Raji (cell line): ENCODE results near the gene SPTSSA.

Experiments
- POLR2A ChIP-seq: IDR thresholded peaks from 2 replicates; pipeline ENCODE4 v1.6.1; 2011; ENCODE audit warnings: low read depth, low read length, control low read depth; ENCODE audit not compliant: insufficient read depth

Gene SPTSSA, protein sequence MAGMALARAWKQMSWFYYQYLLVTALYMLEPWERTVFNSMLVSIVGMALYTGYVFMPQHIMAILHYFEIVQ

GRCh38 chr14:34462132-34462893 lies at the start of gene SPTSSA:
Gene SPTSSA, minus strand, starts transcription at chr14:34462240. Its CDS starts 33 bp downstream, at chr14:34462207.
- peak; percentile 96 for TF ChIP-seq POLR2A

DNA sequence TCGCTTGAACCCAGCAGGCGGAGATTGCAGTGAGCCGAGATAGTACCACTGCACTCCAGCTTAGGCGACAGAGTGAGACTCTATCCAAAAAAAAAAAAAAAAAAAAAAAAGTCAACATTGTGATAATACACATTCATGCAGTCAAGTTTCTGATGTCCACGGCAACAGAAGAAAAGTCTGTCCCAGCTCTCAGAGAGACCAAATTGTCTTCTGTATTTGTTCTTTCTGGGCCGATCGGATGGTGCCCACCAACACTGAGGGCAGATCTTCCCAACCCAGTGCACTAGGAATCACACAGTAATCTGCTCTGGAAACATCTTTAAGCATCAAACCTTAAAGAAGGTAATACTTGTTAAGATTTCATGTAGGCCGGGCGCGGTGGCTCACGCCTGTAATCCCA lies 45.8 kb upstream of the SPTSSA start:
- TF ChIP-seq POLR2A: no peak

GRCh38 chr14:34507459-34507858 lies 45.4 kb upstream of the SPTSSA start:
- TF ChIP-seq POLR2A: no peak

DNA sequence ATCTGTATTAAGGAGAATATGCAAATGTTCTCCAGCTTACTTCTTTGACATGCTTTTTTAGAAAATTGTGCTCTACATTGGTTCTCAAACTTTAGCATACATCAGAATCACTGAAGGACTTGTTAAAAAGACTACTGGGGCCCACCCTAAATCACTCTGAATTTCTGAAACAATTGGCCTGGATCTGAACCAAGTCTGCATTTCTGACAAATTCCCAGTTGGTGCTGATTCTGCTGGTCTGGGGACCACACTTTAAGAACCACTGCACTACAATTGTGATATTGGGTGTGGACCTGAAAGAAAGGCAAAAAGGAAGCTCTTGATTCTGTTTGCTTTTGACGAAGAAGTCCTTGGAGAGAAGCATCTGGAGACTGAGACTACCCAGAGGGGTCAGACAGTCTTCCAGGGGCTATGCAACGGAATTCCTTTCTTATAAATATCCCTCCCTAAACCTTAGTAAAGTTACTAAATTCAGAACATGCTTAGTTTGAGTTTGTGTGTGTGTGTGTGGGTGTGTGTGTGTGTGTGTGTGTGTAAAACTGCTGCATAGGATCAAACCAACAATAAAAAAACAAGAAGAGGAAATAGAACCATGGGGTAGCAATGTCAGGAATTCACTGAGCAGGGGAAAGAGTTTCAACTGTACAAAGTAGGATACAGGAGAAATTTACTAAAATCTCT lies 40.6 kb upstream of the SPTSSA start:
- TF ChIP-seq POLR2A: no peak

- TF ChIP-seq POLR2A: no peak
Observed at GRCh38 chr14:34502001-34502400, 40.0 kb upstream of the SPTSSA start.

GRCh38 chr14:34501004-34501580 lies 39.1 kb upstream of the SPTSSA start:
- TF ChIP-seq POLR2A: no peak

DNA sequence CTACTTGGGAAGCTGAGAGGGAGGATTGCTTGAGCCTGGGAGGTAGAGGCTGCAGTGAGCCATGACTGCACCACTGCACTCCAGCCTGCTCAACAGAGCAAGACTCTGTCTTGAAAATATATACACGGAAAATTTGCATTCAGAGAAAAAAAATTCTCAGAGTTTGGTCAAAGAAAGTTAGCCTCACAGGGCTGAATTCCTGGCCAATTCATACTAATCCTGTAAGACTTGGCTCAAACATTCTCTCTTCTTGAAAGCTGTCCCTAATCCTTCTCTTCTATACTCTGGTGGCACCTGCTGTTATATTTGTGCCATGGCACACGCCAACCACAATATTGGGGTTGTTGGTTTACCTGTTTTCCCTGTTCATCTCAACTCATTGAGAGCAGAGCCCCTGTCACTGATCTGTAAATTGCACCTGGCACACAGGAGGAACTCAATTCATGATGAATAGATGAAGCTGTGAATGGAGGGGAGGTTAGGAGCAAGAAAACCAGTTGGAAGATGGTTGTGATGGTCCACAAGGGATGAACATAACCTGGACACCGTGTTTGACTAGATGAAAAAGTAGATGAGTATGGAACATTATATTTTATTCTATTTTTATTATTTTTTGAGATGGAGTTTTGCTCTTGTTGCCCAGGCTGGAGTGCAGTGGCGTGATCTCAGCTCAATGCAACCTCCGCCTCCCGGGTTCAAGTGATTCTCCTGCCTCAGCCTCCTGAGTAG lies 36.8 kb upstream of the SPTSSA start:
- TF ChIP-seq POLR2A: no peak

GRCh38 chr14:34496679-34497513 lies 34.9 kb upstream of the SPTSSA start:
- TF ChIP-seq POLR2A: no peak

GRCh38 chr14:34496007-34496678 lies 34.1 kb upstream of the SPTSSA start:
- no peak for TF ChIP-seq POLR2A

- TF ChIP-seq POLR2A: no peak
Observed at GRCh38 chr14:34489324-34489723, 27.3 kb upstream of the SPTSSA start.

DNA sequence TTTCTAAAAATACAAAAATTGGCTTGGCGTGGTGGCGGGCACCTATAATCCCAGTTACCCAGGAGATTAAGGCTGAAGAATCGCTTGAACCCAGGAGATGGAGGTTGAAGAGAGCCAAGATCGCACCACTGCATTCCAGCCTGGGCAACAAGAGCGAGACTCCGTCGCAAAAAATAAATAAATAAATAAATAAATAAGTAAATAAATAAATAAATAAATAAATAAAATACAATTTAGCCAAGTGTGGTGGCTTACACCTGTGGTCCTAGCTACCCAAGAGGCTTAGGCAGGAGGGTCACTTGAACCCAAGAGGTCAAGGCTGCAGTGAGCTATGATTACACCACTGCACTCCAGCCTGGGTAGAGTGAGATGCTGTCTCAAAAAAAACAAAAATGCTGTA lies 26.5 kb upstream of the SPTSSA start:
- TF ChIP-seq POLR2A: no peak

DNA sequence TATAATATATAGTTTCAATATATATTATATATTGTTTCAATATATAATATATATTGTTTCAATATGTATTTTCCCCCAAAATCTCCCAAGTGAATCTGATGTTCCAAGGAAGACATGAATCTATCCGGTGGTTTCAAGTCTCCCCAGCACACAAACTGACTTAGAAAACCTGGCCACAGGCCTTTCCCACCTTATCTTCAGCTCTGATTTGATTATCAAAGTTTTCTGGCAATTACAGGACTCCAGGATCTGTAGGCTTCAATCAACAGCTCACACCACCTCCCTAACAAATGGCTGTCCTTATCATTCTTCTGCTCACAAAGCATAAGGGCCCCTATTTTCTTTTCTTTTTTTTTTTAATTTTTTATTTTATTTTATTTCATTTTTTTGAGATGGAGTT lies 22.7 kb upstream of the SPTSSA start:
- TF ChIP-seq POLR2A: no peak

DNA sequence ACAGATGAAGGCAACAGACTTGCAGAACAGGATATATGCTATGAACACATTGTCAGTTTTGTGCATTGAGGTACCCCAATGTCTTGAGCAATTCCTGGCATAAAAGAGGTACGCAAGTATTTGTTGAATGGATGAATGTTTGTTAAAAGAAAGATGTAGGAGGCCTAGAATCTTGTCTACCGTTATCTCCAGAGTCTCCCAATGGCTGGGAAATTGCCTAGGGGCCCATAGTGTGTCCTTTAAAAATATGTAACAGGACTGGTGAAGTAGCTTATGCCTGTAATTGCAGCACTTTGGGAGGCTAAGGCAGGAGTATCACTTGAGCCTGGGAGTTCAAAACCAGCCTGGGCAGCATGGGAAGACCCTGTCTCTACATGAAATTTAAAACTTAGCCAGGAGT lies 20.4 kb upstream of the SPTSSA start:
- TF ChIP-seq POLR2A: no peak

- TF ChIP-seq POLR2A: no peak
Observed at GRCh38 chr14:34479694-34480093, 17.7 kb upstream of the SPTSSA start.
